Measurements from ENCODE around the gene BRD3OS. TPM values are rescaled to one million over a fixed set of nuclear protein-coding genes. Genes with fewer than 3 reads are reported as not detected.

BRD3OS gene
- total RNA-seq, 1 experiment from 2014 or later, result 13.6 TPM

- ChIA-PET CTCF (no interaction called here), POLR2A (ENCODE audit: unreplicated experiment) (no interaction called here)
- ATAC-seq (no peak), DNase-seq (no peak)
- TF ChIP-seq, protein P1, sequence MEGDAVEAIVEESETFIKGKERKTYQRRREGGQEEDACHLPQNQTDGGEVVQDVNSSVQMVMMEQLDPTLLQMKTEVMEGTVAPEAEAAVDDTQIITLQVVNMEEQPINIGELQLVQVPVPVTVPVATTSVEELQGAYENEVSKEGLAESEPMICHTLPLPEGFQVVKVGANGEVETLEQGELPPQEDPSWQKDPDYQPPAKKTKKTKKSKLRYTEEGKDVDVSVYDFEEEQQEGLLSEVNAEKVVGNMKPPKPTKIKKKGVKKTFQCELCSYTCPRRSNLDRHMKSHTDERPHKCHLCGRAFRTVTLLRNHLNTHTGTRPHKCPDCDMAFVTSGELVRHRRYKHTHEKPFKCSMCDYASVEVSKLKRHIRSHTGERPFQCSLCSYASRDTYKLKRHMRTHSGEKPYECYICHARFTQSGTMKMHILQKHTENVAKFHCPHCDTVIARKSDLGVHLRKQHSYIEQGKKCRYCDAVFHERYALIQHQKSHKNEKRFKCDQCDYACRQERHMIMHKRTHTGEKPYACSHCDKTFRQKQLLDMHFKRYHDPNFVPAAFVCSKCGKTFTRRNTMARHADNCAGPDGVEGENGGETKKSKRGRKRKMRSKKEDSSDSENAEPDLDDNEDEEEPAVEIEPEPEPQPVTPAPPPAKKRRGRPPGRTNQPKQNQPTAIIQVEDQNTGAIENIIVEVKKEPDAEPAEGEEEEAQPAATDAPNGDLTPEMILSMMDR (conservative IDR thresholded peaks at IDR 0.05; ENCODE audit: low read depth, low read length), result no peak
- no peak for TF ChIP-seq EZH2phosphoT487 (IDR thresholded peaks at IDR 0.05; ENCODE audit: borderline replicate concordance, low read length)
- no peak for TF ChIP-seq EZH2 (IDR thresholded peaks at IDR 0.05; ENCODE audit: low read length, unreplicated experiment)
- Histone ChIP-seq H4K20me1 (ENCODE audit: low read length) (no peaks in the 10 kb centered on the region), H3K9ac (ENCODE audit: low read length) (no peak overlapping the region), H2AFZ (ENCODE audit: low read length) (no peak overlapping the region), H3K4me1 (ENCODE audit: insufficient read depth, low read length) (peaks cover 6% of the 10 kb centered on the region), H3K9me2 (replicated peaks; ENCODE audit: low read length) (no peaks in the 10 kb centered on the region), H3K27me3 (ENCODE audit: low read length) (no peaks in the 10 kb centered on the region), H3K4me3 (ENCODE audit: low read length) (no peak overlapping the region), H3K36me3 (ENCODE audit: low read depth, low read length) (no peaks in the 10 kb centered on the region), H3F3A (ENCODE audit: low read length, unreplicated experiment) (no peaks in the 10 kb centered on the region), H3K9me3 (ENCODE audit: low read length) (no peaks in the 10 kb centered on the region), H3K79me2 (ENCODE audit: low read length) (no peaks in the 10 kb centered on the region), H3K4me2 (ENCODE audit: low read length) (no peak overlapping the region), H3K27ac (ENCODE audit: low read length) (no peak overlapping the region)
- intact Hi-C loops (cut with micrococcal nuclease), result no loop called here
- no TSS peak for BruUV-seq (replicated peaks)
Observed at GRCh38 chr9:133997584-133997983, 27.7 kb upstream of the BRD3OS start.

DNA sequence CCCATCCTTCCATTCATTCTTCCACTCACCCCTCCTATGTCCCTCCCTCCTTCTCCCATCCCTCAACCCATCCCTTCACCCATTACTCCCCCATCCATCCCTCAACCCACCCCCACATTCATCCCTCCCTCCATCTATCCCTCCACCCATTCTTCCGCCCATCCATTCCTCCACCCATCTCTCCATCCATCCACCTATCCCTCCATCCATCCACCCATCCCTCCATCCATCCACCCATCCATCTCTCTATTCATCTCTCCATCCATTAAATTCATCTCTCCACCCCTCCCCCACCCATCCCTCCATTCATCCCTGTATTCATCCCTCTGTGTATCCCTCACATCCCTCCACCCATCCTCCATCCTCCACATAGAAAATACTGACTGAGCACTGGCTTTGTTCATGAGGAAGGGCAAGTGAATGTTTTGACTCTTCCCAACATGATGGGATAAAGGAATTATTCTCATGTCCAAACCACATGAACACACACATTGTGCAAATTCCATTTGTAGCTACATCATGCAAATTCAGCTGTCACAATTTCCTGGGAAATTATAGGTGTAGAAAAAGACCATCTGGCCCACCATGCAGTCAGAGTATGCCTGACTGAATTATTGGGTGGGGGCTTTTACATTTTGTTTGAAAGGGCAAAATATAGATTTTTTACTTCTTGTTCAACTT lies 26.2 kb upstream of the BRD3OS start:
- Histone ChIP-seq H3K9ac (ENCODE audit: low read length) (no peak overlapping the region), H3K27me3 (ENCODE audit: low read length) (no peaks in the 10 kb centered on the region), H3K9me3 (ENCODE audit: low read length) (no peaks in the 10 kb centered on the region), H3K4me1 (ENCODE audit: insufficient read depth, low read length) (no peaks in the 10 kb centered on the region), H3F3A (ENCODE audit: low read length, unreplicated experiment) (no peaks in the 10 kb centered on the region), H3K4me3 (ENCODE audit: low read length) (no peak overlapping the region), H4K20me1 (ENCODE audit: low read length) (no peaks in the 10 kb centered on the region), H3K4me2 (ENCODE audit: low read length) (no peak overlapping the region), H3K79me2 (ENCODE audit: low read length) (no peaks in the 10 kb centered on the region), H2AFZ (ENCODE audit: low read length) (no peak overlapping the region), H3K36me3 (ENCODE audit: low read depth, low read length) (no peaks in the 10 kb centered on the region), H3K27ac (ENCODE audit: low read length) (no peak overlapping the region), H3K9me2 (replicated peaks; ENCODE audit: low read length) (no peaks in the 10 kb centered on the region)
- POLR2A ChIA-PET (ENCODE audit: unreplicated experiment), result no interaction called here
- TF ChIP-seq, protein P1 (conservative IDR thresholded peaks at IDR 0.05; ENCODE audit: low read depth, low read length), result no peak
- TF ChIP-seq EZH2 (IDR thresholded peaks at IDR 0.05; ENCODE audit: low read length, unreplicated experiment) (no peak), EZH2phosphoT487 (IDR thresholded peaks at IDR 0.05; ENCODE audit: borderline replicate concordance, low read length) (no peak)
- intact Hi-C loops (cut with micrococcal nuclease), result no loop called here
- BruUV-seq (replicated peaks), result no TSS peak
- ATAC-seq (no peak), DNase-seq (no peak)
- CTCF ChIA-PET, result no interaction called here

GRCh38 chr9:133999851-134000265 lies 25.4 kb upstream of the BRD3OS start:
- BruUV-seq (replicated peaks), result no TSS peak
- ATAC-seq (no peak), DNase-seq (no peak)
- Histone ChIP-seq H2AFZ (ENCODE audit: low read length) (no peak overlapping the region), H3K4me2 (ENCODE audit: low read length) (no peak overlapping the region), H3K27me3 (ENCODE audit: low read length) (no peaks in the 10 kb centered on the region), H3K4me1 (ENCODE audit: insufficient read depth, low read length) (no peaks in the 10 kb centered on the region), H3K9ac (ENCODE audit: low read length) (no peak overlapping the region), H3K36me3 (ENCODE audit: low read depth, low read length) (no peaks in the 10 kb centered on the region), H3K79me2 (ENCODE audit: low read length) (no peaks in the 10 kb centered on the region), H4K20me1 (ENCODE audit: low read length) (no peaks in the 10 kb centered on the region), H3K4me3 (ENCODE audit: low read length) (no peak overlapping the region), H3K9me2 (replicated peaks; ENCODE audit: low read length) (no peaks in the 10 kb centered on the region), H3K9me3 (ENCODE audit: low read length) (no peaks in the 10 kb centered on the region), H3F3A (ENCODE audit: low read length, unreplicated experiment) (no peaks in the 10 kb centered on the region), H3K27ac (ENCODE audit: low read length) (no peak overlapping the region)
- ChIA-PET CTCF (interaction anchor here (0.7 kb wide), 1 partner anchor 13 kb away, joined by 4 read pairs; no protein-coding TSS in a partner anchor), POLR2A (ENCODE audit: unreplicated experiment) (no interaction called here)
- intact Hi-C loops (cut with micrococcal nuclease), result no loop called here
- TF ChIP-seq, protein P1 (conservative IDR thresholded peaks at IDR 0.05; ENCODE audit: low read depth, low read length), result no peak
- TF ChIP-seq EZH2 (IDR thresholded peaks at IDR 0.05; ENCODE audit: low read length, unreplicated experiment) (no peak), EZH2phosphoT487 (IDR thresholded peaks at IDR 0.05; ENCODE audit: borderline replicate concordance, low read length) (no peak)
